Osteoblast (primary cell): ENCODE measurements around the gene GTSE1. TPM values are rescaled to one million over a fixed set of nuclear protein-coding genes. Genes with fewer than 3 reads are reported as not detected.

Experiments
- DNase-seq: peaks from one replicate; pipeline ENCODE4 v3.0.0; 2011; ENCODE audit warnings: low spot score, mixed read lengths; ENCODE audit not compliant: insufficient read length; ENCODE audit errors: missing footprints
- H2AFZ ChIP-seq: 2 replicates; pipeline ENCODE4 v1.6.0; 2011; ENCODE audit warnings: mild to moderate bottlenecking, low read length
- H3K27ac ChIP-seq: 2 replicates; pipeline ENCODE4 v1.5.1; 2011; ENCODE audit warnings: mild to moderate bottlenecking, low read depth, low read length, moderate library complexity
- H3K27me3 ChIP-seq: 2 replicates; pipeline ENCODE4 v1.6.0; 2012; ENCODE audit warnings: mild to moderate bottlenecking, control low read depth, inconsistent platforms, low read length, moderate library complexity; ENCODE audit not compliant: insufficient read depth
- H3K36me3 ChIP-seq: 2 replicates; pipeline ENCODE4 v1.5.1; 2011; ENCODE audit warnings: mild to moderate bottlenecking, low read length, control low read depth, moderate library complexity; ENCODE audit not compliant: insufficient read depth
- H3K4me1 ChIP-seq: 2 replicates; pipeline ENCODE4 v1.5.1; 2011; ENCODE audit warnings: mild to moderate bottlenecking, low read length, control low read depth, moderate library complexity; ENCODE audit not compliant: insufficient read depth
- H3K4me2 ChIP-seq: 2 replicates; pipeline ENCODE4 v1.6.0; 2011; ENCODE audit warnings: mild to moderate bottlenecking, low read length; ENCODE audit not compliant: insufficient read depth
- H3K4me3 ChIP-seq: fragments of 200-600 bp; sonication (generic); 3 replicates; pipeline ENCODE4 v1.5.1; 2012; ENCODE audit warnings: mild to moderate bottlenecking, low read length, inconsistent platforms; ENCODE audit not compliant: insufficient read depth
- H3K79me2 ChIP-seq: 2 replicates; pipeline ENCODE4 v1.6.0; 2012; ENCODE audit warnings: mild to moderate bottlenecking, low read length, control low read depth, inconsistent platforms; ENCODE audit not compliant: insufficient read depth
- H3K9me3 ChIP-seq: 2 replicates; pipeline ENCODE4 v1.5.1; 2011; ENCODE audit warnings: low read depth, low read length, control low read depth
- H4K20me1 ChIP-seq: 2 replicates; pipeline ENCODE4 v1.6.0; 2012; ENCODE audit warnings: mild to moderate bottlenecking, low read length, control low read depth; ENCODE audit not compliant: insufficient read depth
- CTCF ChIP-seq: IDR thresholded peaks from 2 replicates; pipeline ENCODE4 v1.5.1; 2011; ENCODE audit warnings: mild to moderate bottlenecking, low read depth, low read length, moderate library complexity; ENCODE audit errors: extremely low read depth
- total RNA-seq: library from RNA; depleted of rRNA; stranded (reverse); fragments of >200 nt; gene quantifications from 2 replicates; pipeline ENCODE4 v1.2.3, GENCODE V29; 2012

Gene GTSE1
- total RNA-seq, 1 donor, result 1.8 TPM

GRCh38 chr22:46367707-46368191 lies 71.1 kb downstream of the GTSE1 start:
- H3K36me3 ChIP-seq, result no peaks in the 10 kb centered on the region
- H3K4me1 ChIP-seq, result no peaks in the 10 kb centered on the region
- no peak overlapping the region for H3K4me2 ChIP-seq
- H3K27me3 ChIP-seq, result peaks cover 3% of the 10 kb centered on the region
- no peaks in the 10 kb centered on the region for H3K79me2 ChIP-seq
- peak; percentile 99 for DNase-seq
- H3K27ac ChIP-seq, result no peak overlapping the region
- peak; percentile 81 for TF ChIP-seq CTCF
- no peaks in the 10 kb centered on the region for H4K20me1 ChIP-seq
- H3K4me3 ChIP-seq, result no peak overlapping the region
- no peaks in the 10 kb centered on the region for H3K9me3 ChIP-seq
- no peak overlapping the region for H2AFZ ChIP-seq

- Histone ChIP-seq H3K4me3 (no peak overlapping the region), H3K36me3 (no peaks in the 10 kb centered on the region), H2AFZ (no peak overlapping the region), H3K27ac (no peak overlapping the region), H4K20me1 (no peaks in the 10 kb centered on the region), H3K9me3 (no peaks in the 10 kb centered on the region), H3K79me2 (no peaks in the 10 kb centered on the region), H3K4me2 (no peak overlapping the region), H3K27me3 (peaks cover 3% of the 10 kb centered on the region), H3K4me1 (no peaks in the 10 kb centered on the region)
- no peak for DNase-seq
- TF ChIP-seq CTCF, result no peak
Observed at GRCh38 chr22:46368422-46368821, 71.8 kb downstream of the GTSE1 start.

GRCh38 chr22:46368871-46369715 lies 72.4 kb downstream of the GTSE1 start:
- H3K27ac ChIP-seq, result no peak overlapping the region
- no peaks in the 10 kb centered on the region for H3K4me1 ChIP-seq
- no peak for TF ChIP-seq CTCF
- no peaks in the 10 kb centered on the region for H3K36me3 ChIP-seq
- H4K20me1 ChIP-seq, result no peaks in the 10 kb centered on the region
- no peak overlapping the region for H3K4me2 ChIP-seq
- H3K9me3 ChIP-seq, result no peaks in the 10 kb centered on the region
- H3K27me3 ChIP-seq, result peaks cover 4% of the 10 kb centered on the region
- no peak for DNase-seq
- H2AFZ ChIP-seq, result no peak overlapping the region
- no peaks in the 10 kb centered on the region for H3K79me2 ChIP-seq
- no peak overlapping the region for H3K4me3 ChIP-seq
